Astrocyte of the cerebellum (primary cell): ENCODE data around the gene THUMPD2.

ENCODE experiments used
- DNase-seq: peaks from one replicate; pipeline ENCODE4 v3.0.0-alpha.2; 2011; ENCODE audit warnings: low read depth
- H3K4me3 ChIP-seq: 2 replicates; pipeline ENCODE4 v1.5.1; 2011; ENCODE audit warnings: mild to moderate bottlenecking, low read depth, low read length, moderate library complexity
- CTCF ChIP-seq: IDR thresholded peaks from 2 replicates; pipeline ENCODE4 v1.5.1; 2012; ENCODE audit warnings: low read length, low read depth, moderate library complexity, mild to moderate bottlenecking; ENCODE audit errors: missing control alignments
- in situ Hi-C: cut with HindIII; loops from 2 replicates; pipeline ENCODE4 v1.10.0; 2017; ENCODE audit warnings: low sequenced_read_pairs

THUMPD2 gene

GRCh38 chr2:39723946-39724827, 54.9 kb downstream of the THUMPD2 start:
- in situ Hi-C loops, result no loop called here
- TF ChIP-seq CTCF, result no peak
- no peak overlapping the region for H3K4me3 ChIP-seq
- DNase-seq, result no peak

- TF ChIP-seq CTCF, result no peak
- no peak for DNase-seq
- H3K4me3 ChIP-seq, result no peak overlapping the region
- in situ Hi-C loops, result no loop called here
Measured at GRCh38 chr2:39723497-39723896, 55.6 kb downstream of the THUMPD2 start.

GRCh38 chr2:39720970-39721369, 58.1 kb downstream of the THUMPD2 start:
- in situ Hi-C loops, result no loop called here
- TF ChIP-seq CTCF, result no peak
- no peak for DNase-seq
- H3K4me3 ChIP-seq, result no peak overlapping the region

DNA sequence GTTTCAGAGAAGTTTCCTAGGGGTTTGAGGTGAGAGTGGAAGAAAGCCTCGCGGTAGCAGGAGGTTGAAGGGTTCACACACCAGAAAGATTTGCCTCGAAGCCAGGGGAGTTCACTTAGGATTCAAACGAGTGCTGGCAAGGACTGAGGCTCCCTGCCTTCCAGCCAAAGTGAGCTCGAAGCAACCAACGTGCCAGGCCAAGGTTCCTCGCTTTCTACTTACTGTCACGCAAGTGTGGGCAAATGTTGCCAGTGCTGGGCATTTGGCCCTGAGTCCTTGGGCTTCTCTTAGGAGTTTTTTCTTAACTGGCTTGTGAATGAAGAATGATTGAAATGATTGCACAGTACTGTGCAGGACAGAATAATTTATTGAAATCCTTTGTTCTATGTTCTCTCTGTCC, 59.7 kb downstream of the THUMPD2 start:
- no peak overlapping the region for H3K4me3 ChIP-seq
- no peak for DNase-seq
- TF ChIP-seq CTCF, result no peak
- in situ Hi-C loops, result no loop called here

GRCh38 chr2:39718483-39718882, 60.6 kb downstream of the THUMPD2 start:
- DNase-seq, result no peak
- in situ Hi-C loops, result no loop called here
- H3K4me3 ChIP-seq, result no peak overlapping the region
- TF ChIP-seq CTCF, result no peak

DNA sequence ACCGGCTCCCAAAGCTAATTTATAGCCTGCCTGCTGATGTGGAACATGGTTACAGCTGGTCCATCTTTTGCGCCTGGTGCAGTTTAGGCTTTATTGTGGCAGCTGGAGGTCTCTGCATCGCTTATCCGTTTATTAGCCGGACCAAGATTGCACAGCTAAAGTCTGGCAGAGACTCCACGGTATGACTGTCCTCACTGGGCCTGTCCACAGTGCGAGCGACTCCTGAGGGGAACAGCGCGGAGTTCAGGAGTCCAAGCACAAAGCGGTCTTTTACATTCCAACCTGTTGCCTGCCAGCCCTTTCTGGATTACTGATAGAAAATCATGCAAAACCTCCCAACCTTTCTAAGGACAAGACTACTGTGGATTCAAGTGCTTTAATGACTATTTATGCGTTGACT, 62.0 kb downstream of the THUMPD2 start:
- DNase-seq, result no peak
- no peak overlapping the region for H3K4me3 ChIP-seq
- in situ Hi-C loops, result no loop called here
- TF ChIP-seq CTCF, result no peak

DNA sequence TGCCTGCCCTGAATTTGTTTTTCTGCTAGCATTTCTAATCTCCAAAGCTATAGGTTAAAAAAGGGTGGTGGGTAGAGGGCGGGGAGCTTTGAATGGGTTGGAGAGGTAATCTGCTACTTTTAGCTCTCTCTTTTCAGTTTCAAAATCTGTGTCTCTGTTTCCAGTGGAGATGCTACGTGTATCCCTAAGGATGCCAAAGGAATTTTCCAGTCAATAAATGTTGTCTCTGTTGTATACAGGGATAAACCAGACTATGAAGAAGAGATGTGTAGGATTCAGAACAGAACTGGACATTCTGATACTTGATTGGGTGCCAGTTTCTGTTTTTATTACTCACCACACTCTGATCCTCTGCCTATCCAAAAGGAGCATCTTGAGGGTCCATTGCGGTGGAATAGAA, 63.2 kb downstream of the THUMPD2 start:
- TF ChIP-seq CTCF, result no peak
- DNase-seq, result no peak
- in situ Hi-C loops, result no loop called here
- no peak overlapping the region for H3K4me3 ChIP-seq
